ENCODE data around the gene PRXL2A. TPM values are rescaled to one million over a fixed set of nuclear protein-coding genes. Genes with fewer than 3 reads are reported as not detected.

Gene PRXL2A
- polyA plus RNA-seq, 1 experiment = 1.0 TPM

- Histone ChIP-seq H3K4me3 (ENCODE audit: low read depth, low read length) (no peak overlapping the region), H3K36me3 (ENCODE audit: control insufficient read depth, insufficient read depth, low read length) (no peaks in the 10 kb centered on the region), H3K27me3 (ENCODE audit: control insufficient read depth, insufficient read depth, low read length) (peaks cover 2% of the 10 kb centered on the region; the same call in 1 of the 2 replicates)
- no peak for DNase-seq (ENCODE audit: low read depth)
- ChIA-PET POLR2A (no interaction called here), CTCF (no interaction called here)
- no peak for TF ChIP-seq CTCF (IDR thresholded peaks at IDR 0.05; ENCODE audit: insufficient read depth, low read depth, low read length)
These were observed 3.3 kb upstream of the PRXL2A start for GRCh38 chr10:80405035-80405434.

- peaks cover 4% of the 10 kb centered on the region; the same call in 1 of the 2 replicates for H3K27me3 ChIP-seq (ENCODE audit: control insufficient read depth, insufficient read depth, low read length)
- POLR2A ChIA-PET = no interaction called here
- H3K4me3 ChIP-seq (ENCODE audit: low read depth, low read length) = no peak overlapping the region
- CTCF ChIA-PET = no interaction called here
- H3K36me3 ChIP-seq (ENCODE audit: control insufficient read depth, insufficient read depth, low read length) = no peaks in the 10 kb centered on the region
- DNase-seq (ENCODE audit: low read depth) = no peak
- no peak for TF ChIP-seq CTCF (IDR thresholded peaks at IDR 0.05; ENCODE audit: insufficient read depth, low read depth, low read length)
These were observed 2.7 kb upstream of the PRXL2A start for GRCh38 chr10:80405626-80406025.

GRCh38 chr10:80406204-80406603 lies 2.1 kb upstream of the PRXL2A start:
- no peak overlapping the region for H3K4me3 ChIP-seq (ENCODE audit: low read depth, low read length)
- no peak for DNase-seq (ENCODE audit: low read depth)
- no peak for TF ChIP-seq CTCF (IDR thresholded peaks at IDR 0.05; ENCODE audit: insufficient read depth, low read depth, low read length)
- H3K36me3 ChIP-seq (ENCODE audit: control insufficient read depth, insufficient read depth, low read length) = no peaks in the 10 kb centered on the region
- H3K27me3 ChIP-seq (ENCODE audit: control insufficient read depth, insufficient read depth, low read length) = peaks cover 4% of the 10 kb centered on the region; the same call in 1 of the 2 replicates
- POLR2A ChIA-PET = no interaction called here
- CTCF ChIA-PET = no interaction called here

- Histone ChIP-seq H3K27me3 (ENCODE audit: control insufficient read depth, insufficient read depth, low read length) (peaks cover 4% of the 10 kb centered on the region; the same call in 1 of the 2 replicates), H3K4me3 (ENCODE audit: low read depth, low read length) (peak overlapping the region; percentile 42), H3K36me3 (ENCODE audit: control insufficient read depth, insufficient read depth, low read length) (no peaks in the 10 kb centered on the region)
- POLR2A ChIA-PET = no interaction called here
- no peak for DNase-seq (ENCODE audit: low read depth)
- no peak for TF ChIP-seq CTCF (IDR thresholded peaks at IDR 0.05; ENCODE audit: insufficient read depth, low read depth, low read length)
- CTCF ChIA-PET = interaction anchor here (1.4 kb wide), 1 partner anchor 11 kb away, joined by 4 read pairs; no protein-coding TSS in a partner anchor
These were observed 524 bp upstream of the PRXL2A start for GRCh38 chr10:80407812-80408241.

- no peaks in the 10 kb centered on the region for H3K36me3 ChIP-seq (ENCODE audit: control insufficient read depth, insufficient read depth, low read length)
- POLR2A ChIA-PET = no interaction called here
- CTCF ChIA-PET = no interaction called here
- no peak for TF ChIP-seq CTCF (IDR thresholded peaks at IDR 0.05; ENCODE audit: insufficient read depth, low read depth, low read length)
- peaks cover 2% of the 10 kb centered on the region; the same call in 1 of the 2 replicates for H3K27me3 ChIP-seq (ENCODE audit: control insufficient read depth, insufficient read depth, low read length)
- no peak for DNase-seq (ENCODE audit: low read depth)
- H3K4me3 ChIP-seq (ENCODE audit: low read depth, low read length) = no peak overlapping the region
These were observed 770 bp downstream of the PRXL2A start for GRCh38 chr10:80409121-80409520.

Data from BJ (cell line).